Neuronal stem cell (in vitro differentiated cells): ENCODE results near the gene KYNU.

Experiments used
- DNase-seq: peaks from one replicate; pipeline ENCODE4 v3.0.0-alpha.2; 2013; ENCODE audit warnings: low spot score
- H2AFZ ChIP-seq: one replicate; pipeline ENCODE4 v1.6.1; 2013; ENCODE audit warnings: mild to moderate bottlenecking, low read length, inconsistent platforms
- H2AK5ac ChIP-seq: 2 replicates; pipeline ENCODE4 v1.6.1; 2013; ENCODE audit warnings: low read depth, mild to moderate bottlenecking, inconsistent platforms, low read length, moderate library complexity, mixed read lengths
- H2BK120ac ChIP-seq: 2 replicates; pipeline ENCODE4 v1.6.1; 2013; ENCODE audit warnings: low read depth, mild to moderate bottlenecking, inconsistent platforms, low read length, moderate library complexity, mixed read lengths
- H2BK12ac ChIP-seq: one replicate; pipeline ENCODE4 v1.6.1; 2013; ENCODE audit warnings: low read length, inconsistent platforms
- H2BK15ac ChIP-seq: 2 replicates; pipeline ENCODE4 v1.6.1; 2013; ENCODE audit warnings: mild to moderate bottlenecking, low read length, inconsistent platforms, mixed read lengths
- H2BK5ac ChIP-seq: one replicate; pipeline ENCODE4 v1.6.1; 2013; ENCODE audit warnings: inconsistent platforms, mild to moderate bottlenecking, low read length, moderate library complexity
- H3K14ac ChIP-seq: one replicate; pipeline ENCODE4 v1.6.1; 2013; ENCODE audit warnings: low read length, inconsistent platforms
- H3K18ac ChIP-seq: 2 replicates; pipeline ENCODE4 v1.6.1; 2013; ENCODE audit warnings: low read length, inconsistent platforms
- H3K23ac ChIP-seq: 2 replicates; pipeline ENCODE4 v1.6.1; 2013; ENCODE audit warnings: low read depth, mild to moderate bottlenecking, mixed read lengths, low read length, inconsistent platforms; ENCODE audit not compliant: poor library complexity
- H3K27ac ChIP-seq: replicated peaks from 3 replicates; pipeline ENCODE4 v1.5.1; 2013; ENCODE audit warnings: low read length, inconsistent platforms
- H3K27me3 ChIP-seq, 3 experiments: 2 replicates each; pipeline ENCODE4 v1.6.1; 2013; ENCODE audit warnings: low read length in 3 of 3, mild to moderate bottlenecking in 2 of 3, inconsistent platforms in 1 of 3, low read depth in 1 of 3, mixed read lengths in 1 of 3, moderate library complexity in 1 of 3; ENCODE audit not compliant: control insufficient read depth in 3 of 3, insufficient read depth in 3 of 3
- H3K36me3 ChIP-seq, 2 donors: replicated peaks in 1 of 2; 2 replicates each; pipeline ENCODE4 v1.6.1; 2013; ENCODE audit warnings: low read length in 2 of 2; ENCODE audit not compliant: control insufficient read depth in 2 of 2, insufficient read depth in 2 of 2
- H3K4ac ChIP-seq: 2 replicates; pipeline ENCODE4 v1.6.1; 2013; ENCODE audit warnings: inconsistent platforms, mild to moderate bottlenecking, low read length, moderate library complexity
- H3K4me1 ChIP-seq, 2 donors: 1 replicate in 1 of 2; 2 replicates in 1 of 2; pipeline ENCODE4 v1.6.1; 2013; ENCODE audit warnings: low read length in 2 of 2, low read depth in 1 of 2; ENCODE audit not compliant: control insufficient read depth in 2 of 2, insufficient read depth in 1 of 2
- H3K4me2 ChIP-seq: one replicate; pipeline ENCODE4 v1.6.1; 2013; ENCODE audit warnings: mild to moderate bottlenecking, low read length, inconsistent platforms; ENCODE audit not compliant: insufficient read depth, poor library complexity, severe bottlenecking
- H3K4me3 ChIP-seq, 2 donors: 2 replicates each; pipeline ENCODE4 v1.5.1; 2013; ENCODE audit warnings: low read length in 2 of 2, mild to moderate bottlenecking in 2 of 2, inconsistent platforms in 1 of 2, moderate library complexity in 1 of 2
- H3K79me1 ChIP-seq: one replicate; pipeline ENCODE4 v1.6.1; 2013; ENCODE audit warnings: low read depth, mild to moderate bottlenecking, inconsistent platforms, low read length, moderate library complexity
- H3K9ac ChIP-seq: one replicate; pipeline ENCODE4 v1.6.1; 2013; ENCODE audit warnings: mild to moderate bottlenecking, low read depth, low read length, inconsistent platforms; ENCODE audit not compliant: poor library complexity
- H3K9me3 ChIP-seq, 2 donors: replicated peaks in 1 of 2; 2 replicates each; pipeline versions ENCODE3 to v1.6.1; 2013; ENCODE audit warnings: low read length in 2 of 2, mild to moderate bottlenecking in 2 of 2, inconsistent platforms in 1 of 2, low read depth in 1 of 2, mixed read lengths in 1 of 2, moderate library complexity in 1 of 2; ENCODE audit not compliant: control insufficient read depth in 2 of 2, insufficient read depth in 1 of 2
- H4K8ac ChIP-seq: one replicate; pipeline ENCODE4 v1.6.1; 2013; ENCODE audit warnings: low read depth, mild to moderate bottlenecking, inconsistent platforms, low read length, moderate library complexity
- H4K91ac ChIP-seq: one replicate; pipeline ENCODE4 v1.6.1; 2013; ENCODE audit warnings: low read length, low read depth, mild to moderate bottlenecking, inconsistent platforms; ENCODE audit not compliant: poor library complexity
- WGBS, 2 donors: extraction: QIAGEN DNeasy Blood & Tissue Kit; methylation state at CpG; one replicate each; pipeline ENCODE4 v1.1.7; 2013; ENCODE audit warnings: missing lambda C conversion rate in 2 of 2, mixed read lengths in 1 of 2; ENCODE audit not compliant: insufficient read length in 2 of 2, insufficient replicate concordance in 1 of 2; ENCODE audit errors: extremely low coverage in 2 of 2; 5-methylcytosine and 5-hydroxymethylcytosine counted together

KYNU gene

DNA sequence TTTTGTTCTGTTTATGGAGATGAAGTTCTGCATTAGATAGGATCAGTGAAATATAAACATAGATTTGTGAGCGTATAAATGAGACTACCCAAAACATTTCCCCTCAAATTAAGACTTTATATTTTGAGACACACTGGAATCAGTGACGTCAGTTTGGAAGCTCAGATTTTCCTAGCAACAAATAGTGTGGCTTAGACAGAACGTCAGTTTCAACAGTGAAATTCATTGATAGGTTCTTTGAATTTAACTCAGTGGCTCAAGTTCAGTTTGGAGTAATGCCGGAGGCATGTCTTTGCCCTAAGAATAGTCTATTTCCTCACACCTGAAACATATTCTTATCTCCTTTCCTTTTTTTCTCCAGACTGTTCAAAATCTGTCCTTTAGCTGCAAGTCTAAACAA is 138.2 kb downstream of the KYNU start:
- no peak for DNase-seq
- Histone ChIP-seq H2BK12ac (no peak overlapping the region), H3K9ac (no peak overlapping the region), H3K4me1 (no peaks in the 10 kb centered on the region), H2BK5ac (no peak overlapping the region), H2AK5ac (no peak overlapping the region), H2AFZ (no peak overlapping the region), H3K36me3 (no peaks in the 10 kb centered on the region), H3K9me3 (no peaks in the 10 kb centered on the region), H3K27me3 (no peaks in the 10 kb centered on the region), H2BK120ac (no peak overlapping the region), H3K27ac (no peak overlapping the region), H3K14ac (no peak overlapping the region), H4K91ac (no peak overlapping the region), H3K18ac (no peak overlapping the region), H3K23ac (no peak overlapping the region), H3K4me3 (no peak overlapping the region), H3K4me2 (no peak overlapping the region), H2BK15ac (no peak overlapping the region), H3K79me1 (no peaks in the 10 kb centered on the region), H3K4ac (no peak overlapping the region), H4K8ac (no peak overlapping the region)
- WGBS, 2 donors = no CpG with 5 or more reads among the region's 4 CpGs

DNA sequence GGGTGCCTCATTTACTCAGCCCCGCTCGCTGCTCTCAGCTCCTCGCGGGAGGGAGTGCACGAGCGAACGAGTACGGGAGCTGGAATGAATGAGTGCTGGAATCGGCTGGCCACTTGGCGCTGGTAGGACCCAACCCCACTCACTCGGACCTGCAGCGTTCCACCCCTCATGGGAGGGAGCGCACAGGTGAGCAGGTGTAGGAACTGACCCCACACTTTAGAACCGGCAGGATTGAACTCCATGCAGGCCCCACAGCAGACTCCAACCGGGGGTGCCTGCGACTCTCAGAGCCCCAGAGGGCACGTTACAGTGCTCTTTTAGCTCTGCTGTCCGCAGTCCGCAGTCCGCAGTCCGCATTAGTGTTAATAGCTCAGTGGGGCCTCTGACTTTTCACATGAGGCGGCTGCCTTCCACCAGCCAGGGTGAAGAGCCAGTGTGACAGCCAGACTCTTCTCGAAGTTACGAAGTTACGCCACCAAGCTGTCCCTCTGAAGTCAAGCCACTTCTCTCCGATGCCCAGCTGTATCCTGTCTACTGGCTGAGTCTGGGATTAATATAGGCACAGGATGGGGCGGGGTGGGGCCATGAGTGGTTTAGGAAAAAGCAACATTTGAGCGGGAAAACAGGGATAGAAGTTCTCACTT is 149.1 kb downstream of the KYNU start:
- H4K91ac ChIP-seq = no peak overlapping the region
- no peak overlapping the region for H3K9ac ChIP-seq
- H3K79me1 ChIP-seq = no peaks in the 10 kb centered on the region
- H3K18ac ChIP-seq = peak overlapping the region; percentile 1
- peak overlapping the region; percentile 68 for H2AFZ ChIP-seq
- no peaks in the 10 kb centered on the region for H3K9me3 ChIP-seq
- H2BK12ac ChIP-seq = no peak overlapping the region
- DNase-seq = peak; percentile 21
- H3K36me3 ChIP-seq = no peaks in the 10 kb centered on the region
- peak overlapping the region in 1 of 2 donors; percentile 72 for H3K4me3 ChIP-seq
- H2BK5ac ChIP-seq = no peak overlapping the region
- no peak overlapping the region for H2AK5ac ChIP-seq
- peaks cover 0 to 2% (median 0%) of the 10 kb centered on the region in 3 experiments for H3K27me3 ChIP-seq
- H3K23ac ChIP-seq = no peak overlapping the region
- no peak overlapping the region for H3K4ac ChIP-seq
- peak overlapping the region; percentile 76 for H3K4me2 ChIP-seq
- H2BK15ac ChIP-seq = no peak overlapping the region
- no CpG with 5 or more reads among the region's 28 CpGs for WGBS, 2 donors
- no peak overlapping the region for H3K27ac ChIP-seq
- no peak overlapping the region for H4K8ac ChIP-seq
- H2BK120ac ChIP-seq = no peak overlapping the region
- H3K4me1 ChIP-seq = peaks cover 0 to 4% of the 10 kb centered on the region in 2 donors
- H3K14ac ChIP-seq = no peak overlapping the region

DNA sequence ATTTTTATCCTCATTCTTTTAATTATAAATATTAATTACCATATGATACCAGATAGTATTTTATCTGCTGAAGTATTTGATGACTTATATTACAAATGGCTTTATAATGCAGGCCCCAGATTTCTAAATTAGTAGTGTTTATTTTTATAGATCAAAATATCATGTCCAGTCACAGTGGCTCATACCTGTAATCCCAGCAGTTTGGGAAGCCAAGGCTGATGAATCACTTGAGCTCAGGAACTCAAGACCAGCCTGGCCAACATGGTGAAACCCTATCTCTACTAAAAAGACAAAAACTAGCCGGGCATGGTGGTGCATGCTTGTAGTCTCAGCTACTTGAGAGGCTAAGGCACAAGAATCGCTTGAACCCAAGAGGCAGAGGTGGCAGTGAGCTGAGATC is 151.7 kb downstream of the KYNU start:
- H4K8ac ChIP-seq = no peak overlapping the region
- no peak overlapping the region for H3K9ac ChIP-seq
- H2AFZ ChIP-seq = no peak overlapping the region
- H3K9me3 ChIP-seq = no peaks in the 10 kb centered on the region
- H4K91ac ChIP-seq = no peak overlapping the region
- H3K14ac ChIP-seq = no peak overlapping the region
- H3K4me1 ChIP-seq = peaks cover 0 to 4% of the 10 kb centered on the region in 2 donors
- H2BK15ac ChIP-seq = no peak overlapping the region
- H3K36me3 ChIP-seq = no peaks in the 10 kb centered on the region
- no peak overlapping the region for H2AK5ac ChIP-seq
- H3K4me3 ChIP-seq = no peak overlapping the region
- no peak overlapping the region for H3K4ac ChIP-seq
- H3K18ac ChIP-seq = no peak overlapping the region
- H2BK5ac ChIP-seq = no peak overlapping the region
- H3K27me3 ChIP-seq = peaks cover 0 to 2% (median 0%) of the 10 kb centered on the region in 3 experiments
- no CpG with 5 or more reads among the region's 2 CpGs for WGBS, 2 donors
- H3K27ac ChIP-seq = no peak overlapping the region
- H2BK120ac ChIP-seq = no peak overlapping the region
- no peak for DNase-seq
- no peak overlapping the region for H2BK12ac ChIP-seq
- H3K79me1 ChIP-seq = no peaks in the 10 kb centered on the region
- H3K23ac ChIP-seq = no peak overlapping the region
- H3K4me2 ChIP-seq = no peak overlapping the region

DNA sequence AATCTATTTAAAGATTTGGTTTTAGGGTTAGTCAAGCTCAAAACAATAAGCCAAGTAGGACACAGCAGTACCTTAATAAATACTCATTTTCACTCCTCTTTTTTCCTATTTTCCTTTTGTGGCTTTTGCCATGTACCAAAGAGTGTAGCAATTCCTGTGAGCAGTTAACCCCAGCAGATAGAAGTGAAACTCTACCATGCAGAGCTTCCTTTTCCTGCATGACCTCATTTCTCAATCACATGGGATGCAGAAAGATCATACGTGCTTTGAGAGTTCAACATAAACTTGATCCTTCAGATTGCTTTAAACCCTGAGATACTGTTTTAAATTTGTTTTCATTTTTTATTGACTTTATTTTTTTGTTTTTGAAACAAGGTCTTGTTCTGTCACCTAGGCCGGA is 152.7 kb downstream of the KYNU start:
- H3K4me1 ChIP-seq = peaks cover 0 to 4% of the 10 kb centered on the region in 2 donors
- H3K27ac ChIP-seq = no peak overlapping the region
- H3K4ac ChIP-seq = no peak overlapping the region
- no peak overlapping the region for H4K91ac ChIP-seq
- H3K4me2 ChIP-seq = no peak overlapping the region
- H3K27me3 ChIP-seq = peaks cover 0 to 2% (median 0%) of the 10 kb centered on the region in 3 experiments
- no peak overlapping the region for H3K18ac ChIP-seq
- no peak overlapping the region for H2BK12ac ChIP-seq
- no peaks in the 10 kb centered on the region for H3K79me1 ChIP-seq
- H2AK5ac ChIP-seq = no peak overlapping the region
- H2BK5ac ChIP-seq = no peak overlapping the region
- H2AFZ ChIP-seq = no peak overlapping the region
- H4K8ac ChIP-seq = no peak overlapping the region
- no peaks in the 10 kb centered on the region for H3K9me3 ChIP-seq
- H3K23ac ChIP-seq = no peak overlapping the region
- no peak for DNase-seq
- no peaks in the 10 kb centered on the region for H3K36me3 ChIP-seq
- no peak overlapping the region for H3K4me3 ChIP-seq
- H3K14ac ChIP-seq = no peak overlapping the region
- no CpG with 5 or more reads among the region's 2 CpGs for WGBS, 2 donors
- no peak overlapping the region for H2BK15ac ChIP-seq
- H2BK120ac ChIP-seq = no peak overlapping the region
- H3K9ac ChIP-seq = no peak overlapping the region
